ENCODE measurements around the gene SMYD3. TPM values are rescaled to one million over a fixed set of nuclear protein-coding genes. Genes with fewer than 3 reads are reported as not detected.
A peak's percentile ranks its signal among the peaks of the same experiment; 100 is the strongest.

SMYD3 gene
- total RNA-seq, 1 experiment from 2014 or later, result 25.5 TPM

DNA sequence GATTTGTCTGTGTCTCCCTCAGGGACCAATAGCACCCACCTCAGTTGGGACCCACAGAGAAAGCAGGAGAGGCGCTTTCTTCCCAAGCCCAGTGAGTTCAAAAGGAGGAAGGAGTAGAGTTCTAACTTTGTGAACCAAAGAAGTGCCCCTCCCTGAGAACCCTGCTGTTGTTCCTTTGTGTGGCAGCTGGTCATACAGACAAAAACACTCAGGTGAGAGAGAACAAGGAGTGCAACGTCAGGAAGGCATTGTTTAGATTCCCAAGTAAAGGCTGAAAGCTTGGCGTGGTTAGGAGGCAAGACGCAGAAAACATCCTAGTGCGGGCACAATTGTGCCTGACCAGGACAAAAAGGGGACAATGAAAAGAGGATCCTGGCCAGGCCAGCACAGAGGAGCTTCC lies 697.7 kb downstream of the SMYD3 start:
- Histone ChIP-seq H2BK15ac (ENCODE audit: low read depth, low read length) (no peak overlapping the region), H3K23me2 (ENCODE audit: insufficient read length, low read depth, low read length, poor library complexity, severe bottlenecking) (no peaks in the 10 kb centered on the region), H3K4me1 (ENCODE audit: insufficient read depth, low read length) (no peaks in the 10 kb centered on the region; the same call in 1 of the 2 replicates), H2AK5ac (ENCODE audit: insufficient read length, low read length) (no peak overlapping the region), H3K27me3 (ENCODE audit: insufficient read depth, low read length) (no peaks in the 10 kb centered on the region), H4K8ac (replicated peaks; ENCODE audit: insufficient read length, low read depth, low read length) (no peak overlapping the region), H3K27ac (ENCODE audit: insufficient read length, low read depth, low read length) (no peak overlapping the region), H2BK120ac (ENCODE audit: low read depth, low read length, poor library complexity, severe bottlenecking) (no peak overlapping the region), H2AFZ (ENCODE audit: low read length) (no peak overlapping the region), H3K4ac (ENCODE audit: low read depth, low read length) (no peak overlapping the region), H3K56ac (ENCODE audit: insufficient read length, low read depth, low read length) (no peak overlapping the region), H4K91ac (ENCODE audit: insufficient read length, low read depth, low read length) (no peak overlapping the region), H2BK12ac (ENCODE audit: insufficient read length, low read depth, low read length) (no peak overlapping the region), H3K18ac (ENCODE audit: insufficient read length, low read depth, low read length) (no peak overlapping the region), H3K79me1 (ENCODE audit: insufficient read depth, low read depth, low read length, poor library complexity, severe bottlenecking) (no peaks in the 10 kb centered on the region), H2BK20ac (ENCODE audit: low read depth, low read length, poor library complexity, severe bottlenecking) (no peak overlapping the region), H3K9ac (ENCODE audit: extremely low read depth, insufficient read length, low read length) (no peak overlapping the region), H3K14ac (ENCODE audit: insufficient read depth, low read length) (0 out of 2 replicates have a peak overlapping the region, but pooled peaks have one; percentile 72), H3K23ac (ENCODE audit: insufficient read length, low read depth, low read length) (no peak overlapping the region), H3K79me2 (ENCODE audit: insufficient read depth, low read length) (no peaks in the 10 kb centered on the region), H3T11ph (ENCODE audit: low read length) (no peak overlapping the region), H3K9me3 (ENCODE audit: control insufficient read depth, low read depth, low read length) (no peaks in the 10 kb centered on the region), H2BK5ac (ENCODE audit: insufficient read length, low read length) (no peak overlapping the region), H4K5ac (ENCODE audit: insufficient read length, low read depth, low read length) (no peak overlapping the region), H3K4me2 (ENCODE audit: insufficient read depth, insufficient read length, low read length) (no peak overlapping the region), H4K20me1 (ENCODE audit: control insufficient read depth, insufficient read depth, insufficient read length) (no peaks in the 10 kb centered on the region)
- no peaks in the 10 kb centered on the region for H3K36me3 Mint-ChIP-seq (ENCODE audit: insufficient read depth in 1 of 3, low read depth in 3 of 3)
- no peak for DNase-seq
- peaks cover 21 to 22% of the 10 kb centered on the region in 2 experiments for H3K4me1 Mint-ChIP-seq
- peak overlapping the region; percentile 2 to 62 (median 10); a peak in 5 of 7 replicates for H3K27ac Mint-ChIP-seq
- no CpG with 5 or more reads among the region's 5 CpGs for WGBS (ENCODE audit: extremely low coverage, insufficient read length, low lambda C conversion rate)
- H3K9me3 Mint-ChIP-seq, result no peaks in the 10 kb centered on the region
- H3K27me3 Mint-ChIP-seq (ENCODE audit: low read depth), result peaks cover 10% of the 10 kb centered on the region
- TF ChIP-seq, protein P1, sequence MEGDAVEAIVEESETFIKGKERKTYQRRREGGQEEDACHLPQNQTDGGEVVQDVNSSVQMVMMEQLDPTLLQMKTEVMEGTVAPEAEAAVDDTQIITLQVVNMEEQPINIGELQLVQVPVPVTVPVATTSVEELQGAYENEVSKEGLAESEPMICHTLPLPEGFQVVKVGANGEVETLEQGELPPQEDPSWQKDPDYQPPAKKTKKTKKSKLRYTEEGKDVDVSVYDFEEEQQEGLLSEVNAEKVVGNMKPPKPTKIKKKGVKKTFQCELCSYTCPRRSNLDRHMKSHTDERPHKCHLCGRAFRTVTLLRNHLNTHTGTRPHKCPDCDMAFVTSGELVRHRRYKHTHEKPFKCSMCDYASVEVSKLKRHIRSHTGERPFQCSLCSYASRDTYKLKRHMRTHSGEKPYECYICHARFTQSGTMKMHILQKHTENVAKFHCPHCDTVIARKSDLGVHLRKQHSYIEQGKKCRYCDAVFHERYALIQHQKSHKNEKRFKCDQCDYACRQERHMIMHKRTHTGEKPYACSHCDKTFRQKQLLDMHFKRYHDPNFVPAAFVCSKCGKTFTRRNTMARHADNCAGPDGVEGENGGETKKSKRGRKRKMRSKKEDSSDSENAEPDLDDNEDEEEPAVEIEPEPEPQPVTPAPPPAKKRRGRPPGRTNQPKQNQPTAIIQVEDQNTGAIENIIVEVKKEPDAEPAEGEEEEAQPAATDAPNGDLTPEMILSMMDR (conservative IDR thresholded peaks at IDR 0.05), result no peak
- H3K4me3 Mint-ChIP-seq, result no peak overlapping the region

All from H9 (cell line).